NCI-H748 (cell line): Measurements from ENCODE around the gene TCTA.

Experiments
- DNase-seq: peaks from one replicate; lab custom pipeline; 2025; ENCODE audit not compliant: unreplicated experiment; lab: John Stamatoyannopoulos, UW

The TCTA gene

DNA sequence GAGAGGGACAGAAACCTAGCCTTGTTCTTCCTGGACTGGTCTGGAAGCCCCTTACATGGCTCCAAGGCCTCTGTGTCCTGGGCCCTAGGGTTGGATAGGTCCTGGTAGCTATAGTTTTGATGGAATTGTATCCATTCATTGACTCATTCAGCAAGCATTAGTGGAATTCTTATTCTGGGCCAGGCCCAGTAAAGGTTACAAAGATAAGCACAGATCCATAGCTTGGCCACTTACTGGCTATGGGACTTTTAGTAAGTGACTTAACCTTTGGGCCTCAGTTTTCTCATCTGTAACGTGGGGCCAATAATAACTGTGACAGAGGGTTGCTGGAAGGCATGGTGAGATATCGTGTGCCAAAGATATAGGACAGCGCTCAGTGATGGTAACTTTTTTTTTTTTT lies 44.2 kb downstream of the TCTA start:
- no peak for DNase-seq

DNA sequence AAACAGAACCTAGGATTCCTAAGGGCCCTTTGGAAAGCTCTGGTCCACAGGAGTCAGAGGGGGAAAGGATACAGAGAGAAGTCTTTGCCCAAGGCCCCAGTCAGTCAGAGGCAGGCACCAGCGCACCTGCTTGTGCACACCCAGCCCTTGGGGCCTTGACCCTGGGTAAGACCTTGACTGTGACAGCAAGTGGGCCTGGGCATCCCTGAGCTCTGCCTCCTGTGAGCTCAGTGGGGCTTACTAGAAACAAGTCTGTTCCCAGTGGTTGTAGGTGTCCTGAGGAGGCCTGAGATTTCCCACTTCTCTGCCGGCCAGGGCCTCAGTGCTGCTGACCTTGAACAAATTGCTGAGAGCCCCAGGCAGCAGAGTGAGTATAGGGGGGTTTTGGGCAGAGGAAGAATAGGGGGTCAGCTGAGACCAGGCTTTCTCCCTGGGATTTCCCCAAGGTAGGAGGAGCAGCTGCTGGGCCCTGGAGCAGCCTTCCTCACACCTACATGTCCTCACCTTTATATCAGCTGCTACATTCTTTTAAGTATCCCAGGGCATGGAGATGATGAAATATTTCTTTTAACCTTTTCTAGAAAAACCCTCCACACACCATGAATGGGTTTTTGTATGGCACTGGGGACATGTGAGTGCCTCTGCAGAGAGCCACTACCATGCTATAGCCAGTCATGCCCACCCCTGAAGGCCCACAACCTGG lies 48.1 kb downstream of the TCTA start:
- DNase-seq = no peak

DNA sequence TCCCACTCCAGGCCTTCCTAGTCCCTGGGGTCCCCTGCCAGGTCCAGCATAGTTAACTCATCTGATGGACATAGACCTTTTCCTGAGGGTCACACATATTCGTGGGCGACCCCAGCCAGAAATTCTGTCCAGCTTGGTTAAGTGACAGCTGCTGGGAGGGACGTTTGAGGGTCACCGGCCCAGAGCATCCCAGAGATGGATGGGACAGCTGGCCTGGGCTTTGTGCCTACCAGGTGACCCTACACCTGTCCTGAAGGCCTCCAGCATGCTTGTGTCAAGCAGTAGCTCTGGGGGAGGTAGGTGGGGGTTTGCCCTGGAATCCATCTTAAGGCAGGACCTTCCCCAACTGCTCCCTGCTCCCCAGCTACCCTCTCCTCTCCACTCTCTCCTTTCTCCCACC lies 48.7 kb downstream of the TCTA start:
- DNase-seq = no peak

DNA sequence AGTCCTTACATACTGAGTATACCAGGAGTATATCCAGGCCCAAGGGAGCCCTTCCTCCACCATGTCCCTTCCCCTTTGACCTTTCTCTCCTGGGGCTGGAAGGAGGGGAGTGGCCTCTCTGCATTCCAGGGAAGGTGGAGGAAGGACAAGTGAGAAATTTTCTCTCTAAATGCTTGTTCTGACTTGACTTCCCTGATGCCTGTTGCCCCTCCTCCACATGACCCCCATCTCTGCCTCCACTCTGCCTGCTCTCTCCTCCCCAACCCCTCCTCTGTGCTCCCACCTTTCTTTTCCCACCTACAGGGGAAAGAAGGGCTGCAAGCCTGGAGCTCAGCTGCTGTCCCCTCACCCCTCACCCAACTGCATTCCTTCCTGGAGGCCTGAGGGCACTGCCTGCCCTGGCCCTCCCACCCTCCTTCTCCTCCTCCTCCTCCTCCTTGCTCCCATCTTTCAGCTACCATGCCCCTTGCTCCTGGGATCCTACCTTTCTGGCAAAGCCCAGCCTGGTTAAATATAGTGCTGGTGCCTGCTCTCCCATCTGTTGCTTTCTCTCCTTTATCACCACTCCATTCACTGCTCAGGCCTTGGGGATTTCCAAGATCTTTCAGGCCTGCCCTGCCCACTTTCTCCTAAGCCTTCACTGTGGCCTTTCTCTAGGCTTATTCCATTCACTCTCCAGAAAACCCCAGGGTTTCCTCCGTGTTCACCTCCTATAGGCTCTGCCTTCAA lies 49.4 kb downstream of the TCTA start:
- no peak for DNase-seq

DNA sequence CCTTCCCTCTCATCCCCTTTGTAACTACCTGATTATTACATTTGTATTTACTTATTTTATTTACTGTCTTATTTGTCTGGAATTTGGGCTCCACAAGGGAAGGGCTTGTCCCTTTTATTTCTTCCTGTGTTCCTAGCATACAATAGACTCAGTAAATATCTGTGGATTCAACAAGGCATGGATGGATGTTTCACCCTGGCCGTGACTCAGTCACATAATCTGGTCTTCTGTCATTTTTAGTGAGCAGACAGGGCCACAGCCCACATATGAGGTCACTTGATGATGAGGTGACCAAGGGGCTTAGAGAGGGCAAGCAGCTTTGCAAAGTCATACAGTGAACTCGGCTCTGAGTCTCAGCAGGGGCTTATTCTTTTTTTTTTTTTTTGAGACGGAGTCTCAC lies 50.0 kb downstream of the TCTA start:
- no peak for DNase-seq

DNA sequence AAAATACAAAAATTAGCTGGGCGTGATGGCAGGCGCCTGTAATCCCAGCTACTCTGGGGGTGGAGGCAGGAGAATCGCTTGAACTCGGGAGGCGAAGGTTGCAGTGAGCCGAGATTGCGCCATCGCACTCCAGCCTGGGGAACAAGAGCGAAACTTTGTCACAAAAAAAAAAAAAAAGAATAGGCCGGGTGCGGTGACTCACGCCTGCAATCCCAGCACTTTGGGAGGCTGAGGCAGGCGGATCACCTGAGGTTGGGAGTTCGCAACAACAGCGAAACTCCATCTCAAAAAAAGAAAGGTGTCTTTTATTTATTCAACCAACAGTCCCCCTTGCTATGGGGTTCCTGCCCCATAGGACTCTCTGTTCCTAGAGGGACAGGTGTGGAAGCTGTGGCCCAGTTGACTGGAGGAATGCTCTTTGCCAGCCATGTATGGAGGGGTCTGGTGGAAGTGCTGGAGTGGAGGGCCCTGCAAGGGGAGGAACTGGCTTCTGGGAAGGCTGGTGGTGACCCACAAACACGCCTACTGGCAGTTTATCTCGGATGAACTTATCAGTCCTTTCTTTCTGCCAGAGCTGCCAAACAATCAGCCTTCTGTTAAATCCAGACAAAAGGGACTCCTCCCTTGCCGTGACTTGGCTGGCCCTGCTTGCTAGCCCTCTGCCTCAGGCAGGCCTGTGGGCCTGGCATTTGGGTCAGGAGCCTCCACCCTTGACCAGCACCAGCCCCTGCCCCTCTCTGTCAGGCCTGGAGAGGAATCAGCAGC lies 53.2 kb downstream of the TCTA start:
- DNase-seq = no peak
